AG04449 (cell line): ENCODE measurements around the gene TOMM5.

Experiments
- CTCF ChIA-PET: fragments of 350-600 bp; formaldehyde crosslinking; extraction: SDS; loops from one replicate; lab custom pipeline; 2021; ENCODE audit warnings: antibody characterized with exemption; lab: Yijun Ruan, JAX
- POLR2A ChIA-PET: fragments of 400-600, 350-600 bp; formaldehyde crosslinking; extraction: SDS; loops from one replicate; lab custom pipeline; 2020; ENCODE audit warnings: antibody characterized with exemption, inconsistent platforms; lab: Yijun Ruan, JAX
- DNase-seq: peaks from one replicate; pipeline ENCODE4 v3.0.0-alpha.2; 2010; ENCODE audit warnings: low read depth, low spot score
- H3K4me3 ChIP-seq: 2 replicates; pipeline ENCODE4 v1.5.1; 2011; ENCODE audit warnings: low read depth, mild to moderate bottlenecking, control low read depth, low read length
- TF ChIP-seq, protein P1 (sequence below): IDR thresholded peaks from one replicate; pipeline ENCODE4 v1.5.1; 2011; ENCODE audit warnings: mild to moderate bottlenecking, moderate library complexity, low read length, control low read depth, inconsistent platforms; ENCODE audit not compliant: insufficient read depth; ENCODE audit errors: missing control alignments

TOMM5 gene

GRCh38 chr9:37541465-37541864 lies 50.9 kb downstream of the TOMM5 start:
- DNase-seq, result no peak
- ChIA-PET CTCF (no interaction called here), POLR2A (no interaction called here)
- TF ChIP-seq, protein P1, sequence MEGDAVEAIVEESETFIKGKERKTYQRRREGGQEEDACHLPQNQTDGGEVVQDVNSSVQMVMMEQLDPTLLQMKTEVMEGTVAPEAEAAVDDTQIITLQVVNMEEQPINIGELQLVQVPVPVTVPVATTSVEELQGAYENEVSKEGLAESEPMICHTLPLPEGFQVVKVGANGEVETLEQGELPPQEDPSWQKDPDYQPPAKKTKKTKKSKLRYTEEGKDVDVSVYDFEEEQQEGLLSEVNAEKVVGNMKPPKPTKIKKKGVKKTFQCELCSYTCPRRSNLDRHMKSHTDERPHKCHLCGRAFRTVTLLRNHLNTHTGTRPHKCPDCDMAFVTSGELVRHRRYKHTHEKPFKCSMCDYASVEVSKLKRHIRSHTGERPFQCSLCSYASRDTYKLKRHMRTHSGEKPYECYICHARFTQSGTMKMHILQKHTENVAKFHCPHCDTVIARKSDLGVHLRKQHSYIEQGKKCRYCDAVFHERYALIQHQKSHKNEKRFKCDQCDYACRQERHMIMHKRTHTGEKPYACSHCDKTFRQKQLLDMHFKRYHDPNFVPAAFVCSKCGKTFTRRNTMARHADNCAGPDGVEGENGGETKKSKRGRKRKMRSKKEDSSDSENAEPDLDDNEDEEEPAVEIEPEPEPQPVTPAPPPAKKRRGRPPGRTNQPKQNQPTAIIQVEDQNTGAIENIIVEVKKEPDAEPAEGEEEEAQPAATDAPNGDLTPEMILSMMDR, result no peak
- H3K4me3 ChIP-seq, result no peak overlapping the region

GRCh38 chr9:37540634-37541033 lies 51.8 kb downstream of the TOMM5 start:
- TF ChIP-seq, protein P1, result no peak
- POLR2A ChIA-PET, result no interaction called here
- DNase-seq, result no peak

DNA sequence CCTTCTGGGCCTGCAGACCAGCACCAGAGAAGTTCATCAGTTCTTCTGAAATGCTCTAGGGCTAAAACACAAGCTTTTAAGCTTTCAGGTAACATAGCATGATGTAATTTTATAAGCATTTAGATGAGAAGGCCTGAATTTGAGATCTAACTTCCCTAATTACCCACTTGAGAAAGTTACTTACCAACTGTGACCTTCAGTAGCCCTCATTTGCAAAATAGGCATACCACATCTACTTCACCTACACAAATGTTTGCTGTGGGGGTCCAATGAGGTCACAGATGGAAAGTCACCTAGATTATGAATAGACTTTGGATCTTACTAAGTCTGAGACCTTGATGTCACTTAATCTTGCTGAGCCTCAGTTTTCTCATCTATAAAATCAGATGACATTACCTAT lies 52.8 kb downstream of the TOMM5 start:
- ChIA-PET POLR2A (no interaction called here), CTCF (no interaction called here)
- no peak for DNase-seq
- H3K4me3 ChIP-seq, result no peak overlapping the region
- TF ChIP-seq, protein P1, result no peak

More at GRCh38 chr9:37540634-37541033, 51.8 kb downstream of the TOMM5 start:
- CTCF ChIA-PET, result interaction anchor here (0.8 kb wide), 1 partner anchor 9 kb away, joined by 3 read pairs; no protein-coding TSS in a partner anchor
- no peak overlapping the region for H3K4me3 ChIP-seq
